K562 (cell line): ENCODE results near the gene FUZ. TPM values are rescaled to one million over a fixed set of nuclear protein-coding genes. Genes with fewer than 3 reads are reported as not detected.

Experiments
- ATAC-seq: fragments of 200-7000 bp; cut with Tn5 transposase; 3 replicates; pipeline ENCODE4 v1.9.1; 2020; ENCODE audit warnings: moderate library complexity
- BruUV-seq: library from RNA; stranded (reverse); fragments of 400-500 nt; replicated peaks from 2 replicates; lab custom pipeline; 2021; lab: Mats Ljungman, UMichigan
- CTCF ChIA-PET: fragments of 300-600 bp; formaldehyde crosslinking; extraction: SDS; loops from one replicate; lab custom pipeline; 2021; ENCODE audit warnings: low intra/inter-chr PET ratio; lab: Yijun Ruan, JAX
- POLR2A ChIA-PET: fragments of 300-600, 350-650 bp; sonication (Branson Sonifier 250); formaldehyde crosslinking; extraction: SDS; loops from one replicate; lab custom pipeline; 2021; ENCODE audit warnings: antibody characterized with exemption, inconsistent platforms; lab: Yijun Ruan, JAX
- DNase-seq, 4 experiments: peaks; one replicate each; pipeline versions ENCODE4 v3.0.0 to v3.0.0-alpha.2; 2011 to 2018; ENCODE audit warnings: low spot score in 3 of 4, mixed read lengths in 3 of 4; ENCODE audit errors: extremely low read depth in 1 of 4
- FAIRE-seq: peaks from 2 replicates; lab custom pipeline; 2011; peaks lifted over from hg19 to GRCh38; lab: Jason Lieb, UNC
- H2AFZ ChIP-seq: 2 replicates; pipeline ENCODE4 v1.6.0; 2011; ENCODE audit warnings: low read depth, low read length, control low read depth, inconsistent platforms
- H3K27ac ChIP-seq: fragments of 200-600 bp; 3 replicates; pipeline ENCODE4 v1.8.0; 2011; ENCODE audit warnings: low read depth, mild to moderate bottlenecking, control low read depth, inconsistent platforms, low read length, moderate library complexity, mixed read lengths; ENCODE audit errors: extremely low read depth
- H3K27me3 ChIP-seq, 2 experiments: fragments of 300-600 bp in 1 of 2; 2 replicates in 1 of 2; 3 replicates in 1 of 2; pipeline versions ENCODE4 v1.6.0 to v1.8.0; 2011; ENCODE audit warnings: inconsistent platforms in 2 of 2, low read length in 2 of 2, mild to moderate bottlenecking in 1 of 2, mixed read lengths in 1 of 2, moderate library complexity in 1 of 2; ENCODE audit not compliant: control insufficient read depth in 2 of 2, insufficient read depth in 2 of 2
- H3K36me3 ChIP-seq: fragments of 300-600 bp; 3 replicates; pipeline ENCODE4 v1.8.0; 2011; ENCODE audit warnings: mild to moderate bottlenecking, low read length, inconsistent platforms; ENCODE audit not compliant: control insufficient read depth, insufficient read depth
- H3K4me1 ChIP-seq, 2 experiments: fragments of 200-600 bp in 1 of 2; replicated peaks in 1 of 2; 2 replicates in 1 of 2; 3 replicates in 1 of 2; pipeline versions ENCODE4 v1.5.1 to v1.8.0; 2011; ENCODE audit warnings: inconsistent platforms in 2 of 2, low read length in 2 of 2, mild to moderate bottlenecking in 1 of 2, mixed read lengths in 1 of 2, moderate library complexity in 1 of 2; ENCODE audit not compliant: control insufficient read depth in 2 of 2, insufficient read depth in 2 of 2
- H3K4me2 ChIP-seq: 2 replicates; pipeline ENCODE4 v1.6.1; 2011; ENCODE audit warnings: low read length, control low read depth, inconsistent platforms, mixed read lengths; ENCODE audit not compliant: insufficient read depth
- H3K4me3 ChIP-seq: fragments of 200-600 bp; sonication (generic), shearing (Covaris generic); 2 replicates; pipeline ENCODE4 v1.5.1; 2016; ENCODE audit warnings: control low read depth, inconsistent platforms
- H3K79me2 ChIP-seq: fragments of 200-600 bp; 3 replicates; pipeline ENCODE4 v1.8.0; 2011; ENCODE audit warnings: low read length, inconsistent platforms; ENCODE audit not compliant: control insufficient read depth, insufficient read depth
- H3K9ac ChIP-seq, 2 experiments: 2 replicates each; pipeline versions ENCODE4 v1.6.0 to v1.6.1; 2011; ENCODE audit warnings: low read depth in 2 of 2, low read length in 2 of 2, control low read depth in 1 of 2, inconsistent platforms in 1 of 2, mild to moderate bottlenecking in 1 of 2, mixed read lengths in 1 of 2; ENCODE audit not compliant: insufficient read depth in 1 of 2
- H3K9me1 ChIP-seq: one replicate; pipeline ENCODE4 v1.6.0; 2011; ENCODE audit warnings: inconsistent platforms, mild to moderate bottlenecking, low read length, moderate library complexity; ENCODE audit not compliant: control insufficient read depth, insufficient read depth
- H3K9me3 ChIP-seq: replicated peaks from 2 replicates; pipeline ENCODE4 v1.5.1; 2011; ENCODE audit warnings: low read depth, low read length, inconsistent platforms; ENCODE audit not compliant: control insufficient read depth, insufficient read depth
- H4K20me1 ChIP-seq: replicated peaks from 2 replicates; pipeline ENCODE4 v1.6.1; 2011; ENCODE audit warnings: low read length, inconsistent platforms, mixed read lengths; ENCODE audit not compliant: control insufficient read depth, insufficient read depth
- ARID1B ChIP-seq: fragments of 450-650 bp; IDR thresholded peaks from 2 replicates; pipeline ENCODE4 v1.6.1; 2016; ENCODE audit warnings: antibody characterized with exemption, mild to moderate bottlenecking, inconsistent platforms
- FOXJ2 ChIP-seq: fragments of 200-800 bp; sonication (Bioruptor generic); IDR thresholded peaks from 2 replicates; pipeline ENCODE4 v1.6.1; 2016; ENCODE audit warnings: missing genetic modification characterization, missing compliant biosample characterization
- GTF2E2 ChIP-seq: fragments of 200-800 bp; sonication (Bioruptor generic); IDR thresholded peaks from 2 replicates; pipeline ENCODE4 v1.6.1; 2016; ENCODE audit warnings: missing genetic modification characterization, missing compliant biosample characterization
- PTTG1 ChIP-seq: fragments of 450-650 bp; IDR thresholded peaks from 2 replicates; pipeline ENCODE4 v1.6.1; 2016; ENCODE audit warnings: low read depth, mild to moderate bottlenecking, missing genetic modification characterization, missing compliant biosample characterization
- RAD51 ChIP-seq: fragments of 450-650 bp; IDR thresholded peaks from 2 replicates; pipeline ENCODE4 v1.7.1; 2016; ENCODE audit warnings: low read depth, mild to moderate bottlenecking, borderline replicate concordance
- TEAD2 ChIP-seq: fragments of 450-650 bp; IDR thresholded peaks from 2 replicates; pipeline ENCODE4 v1.6.1; 2016; ENCODE audit warnings: missing genetic modification characterization, control low read depth, missing compliant biosample characterization
- ZEB2 ChIP-seq: fragments of 450-650 bp; IDR thresholded peaks from 2 replicates; pipeline ENCODE4 v1.6.1; 2016
- WGBS: fragments of 100-300 bp; shearing (Covaris generic); methylation state at CpG from one replicate; pipeline ENCODE4 v1.1.6; 2016; ENCODE audit warnings: low coverage, mixed read lengths; ENCODE audit not compliant: insufficient coverage; ENCODE audit errors: missing lambda C conversion rate; 5-methylcytosine and 5-hydroxymethylcytosine counted together
- in situ Hi-C: fragments of 300-500 bp; cut with MboI; formaldehyde crosslinking; loops from 4 replicates; pipeline ENCODE4 v1.15.0; 2018; ENCODE audit warnings: inconsistent platforms, mixed read lengths
- intact Hi-C: fragments of 100-400 bp; cut with micrococcal nuclease; formaldehyde crosslinking; loops from 2 replicates; pipeline ENCODE4 v1.14.2; 2022
- polyA plus RNA-seq, 8 experiments: library from polyadenylated mRNA; depleted of rRNA in 4 of 8; stranded (reverse) in 5 of 8; unstranded in 3 of 8; fragments of >200 nt; fragmentation: Nextera tagmentation in 2 of 8; fragmentation: Illumina TruSeq in 1 of 8; extraction: Ambion mirVana in 2 of 8; extraction: Trizol in 1 of 8; gene quantifications; 2 replicates each; pipeline versions ENCODE4 v1.2.1 to v1.2.3, GENCODE V29; 2011 to 2014; ENCODE audit warnings: inconsistent platforms in 1 of 8, missing spikeins in 1 of 8
- total RNA-seq, 7 experiments: library from RNA; depleted of rRNA in 6 of 7; stranded (reverse); fragments of >200 nt in 6 of 7; fragmentation: Illumina TruSeq in 2 of 7; extraction: Trizol in 2 of 7; gene quantifications; 2 replicates each; pipeline versions ENCODE4 v1.2.1 to v1.2.3, GENCODE V29; 2011 to 2021; ENCODE audit warnings: low replicate concordance in 1 of 7

Gene FUZ
- total and polyA plus RNA-seq, 9 of the 15 experiments (the other 6 are each of a cell fraction or from before 2014, with no cell fraction given): 0.17 to 7.6 (median 3.6) TPM; not detected in 1

DNA sequence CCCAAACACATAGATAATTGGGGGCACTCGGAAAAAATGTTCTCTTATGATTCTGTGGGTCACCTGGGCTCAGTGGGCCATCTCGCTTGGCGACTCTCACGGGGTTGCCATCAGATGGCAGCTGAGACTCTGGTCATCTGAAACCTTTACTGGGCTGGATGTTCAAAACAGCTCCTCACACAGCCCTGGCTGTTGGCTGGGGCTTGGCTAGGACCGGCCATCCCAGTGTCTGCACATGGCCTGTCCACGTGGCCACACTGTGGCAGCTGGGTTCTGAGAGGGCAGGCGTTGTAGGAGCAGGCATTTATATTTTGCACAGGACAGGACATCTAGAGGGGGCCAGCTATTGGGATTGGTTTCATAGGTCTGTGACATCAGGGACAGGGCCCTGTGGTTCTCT, 20.5 kb upstream of the FUZ start:
- WGBS: 83% methylated on average over 7 of the region's 7 CpGs

GRCh38 chr19:49832556-49832955, 19.5 kb upstream of the FUZ start:
- no peak overlapping the region for H3K9ac ChIP-seq
- H4K20me1 ChIP-seq: no peaks in the 10 kb centered on the region
- H3K4me3 ChIP-seq: no peak overlapping the region
- no peak for ATAC-seq
- intact Hi-C loops (no loop called here), in situ Hi-C loops (no loop called here)
- DNase-seq: no peak
- H3K9me3 ChIP-seq: no peaks in the 10 kb centered on the region
- BruUV-seq: no TSS peak
- H3K4me2 ChIP-seq: no peak overlapping the region
- 83% methylated on average over 9 of the region's 9 CpGs for WGBS
- no peak for FAIRE-seq
- ChIA-PET CTCF (no interaction called here), POLR2A (interaction anchor here (0.8 kb wide), 1 partner anchor 978 kb away, joined by 4 read pairs; no protein-coding TSS in a partner anchor)
- H3K36me3 ChIP-seq: peaks cover 95% of the 10 kb centered on the region
- H3K4me1 ChIP-seq: peaks cover 0 to 20% of the 10 kb centered on the region in 2 experiments; a peak in 1 of 5 replicates
- TF ChIP-seq ZEB2: no peak
- no peak for TF ChIP-seq TEAD2 (tag)
- TF ChIP-seq PTTG1 (tag): no peak
- no peak for TF ChIP-seq GTF2E2 (tag)
- TF ChIP-seq FOXJ2 (tag): no peak
- TF ChIP-seq RAD51: no peak
- H3K27ac ChIP-seq: no peak overlapping the region; the same call in 2 of the 3 replicates
- H3K9me1 ChIP-seq: peaks cover under 1% of the 10 kb centered on the region
- H2AFZ ChIP-seq: no peak overlapping the region
- H3K79me2 ChIP-seq: no peaks in the 10 kb centered on the region
- H3K27me3 ChIP-seq: no peaks in the 10 kb centered on the region

More for the DNA sequence above, 20.5 kb upstream of the FUZ start:
- intact Hi-C loops (no loop called here), in situ Hi-C loops (no loop called here)
- CTCF ChIA-PET: no interaction called here
- Histone ChIP-seq H3K9me3 (no peaks in the 10 kb centered on the region), H3K36me3 (peaks cover 98% of the 10 kb centered on the region), H3K4me1 (peaks cover 0 to 17% of the 10 kb centered on the region in 2 experiments; a peak in 1 of 5 replicates), H3K4me2 (no peak overlapping the region), H3K9me1 (peaks cover 2% of the 10 kb centered on the region), H4K20me1 (no peaks in the 10 kb centered on the region), H3K27me3 (no peaks in the 10 kb centered on the region), H3K79me2 (no peaks in the 10 kb centered on the region), H3K9ac (no peak overlapping the region), H2AFZ (no peak overlapping the region)
- POLR2A ChIA-PET: interaction anchor here (1.2 kb wide), 1 partner anchor 13 kb away, joined by 3 read pairs; no protein-coding TSS in a partner anchor
- no TSS peak for BruUV-seq
- FAIRE-seq (no peak), DNase-seq (no peak), ATAC-seq (no peak)
- TF ChIP-seq ARID1B: no peak
- TF ChIP-seq, all 486 proteins: peak for 0
- H3K4me3 ChIP-seq: no peak overlapping the region
- H3K27ac ChIP-seq: no peak overlapping the region
